ENCODE data around the gene MFSD12.

DNA sequence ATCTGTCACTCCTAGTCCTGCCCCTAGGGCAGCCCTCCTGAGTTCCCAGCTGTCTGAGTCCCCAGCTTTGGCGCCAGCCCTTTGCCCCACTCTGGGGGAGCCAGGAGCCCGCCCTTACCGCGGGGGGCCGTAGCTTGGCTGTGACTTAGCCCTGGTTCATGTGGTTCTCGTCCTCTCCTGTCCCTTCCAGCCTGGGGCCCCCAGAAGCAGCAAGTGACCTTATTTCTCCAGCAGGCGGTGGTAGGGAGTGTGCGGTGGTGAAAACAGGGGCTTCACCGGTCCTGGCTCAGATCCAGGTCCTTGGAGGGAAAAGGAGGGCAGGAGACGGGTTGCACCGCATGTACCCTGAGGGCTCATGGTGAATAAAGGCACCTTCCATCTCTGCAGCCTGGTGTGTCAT is 35.8 kb upstream of the MFSD12 start:
- TF ChIP-seq, protein P1, sequence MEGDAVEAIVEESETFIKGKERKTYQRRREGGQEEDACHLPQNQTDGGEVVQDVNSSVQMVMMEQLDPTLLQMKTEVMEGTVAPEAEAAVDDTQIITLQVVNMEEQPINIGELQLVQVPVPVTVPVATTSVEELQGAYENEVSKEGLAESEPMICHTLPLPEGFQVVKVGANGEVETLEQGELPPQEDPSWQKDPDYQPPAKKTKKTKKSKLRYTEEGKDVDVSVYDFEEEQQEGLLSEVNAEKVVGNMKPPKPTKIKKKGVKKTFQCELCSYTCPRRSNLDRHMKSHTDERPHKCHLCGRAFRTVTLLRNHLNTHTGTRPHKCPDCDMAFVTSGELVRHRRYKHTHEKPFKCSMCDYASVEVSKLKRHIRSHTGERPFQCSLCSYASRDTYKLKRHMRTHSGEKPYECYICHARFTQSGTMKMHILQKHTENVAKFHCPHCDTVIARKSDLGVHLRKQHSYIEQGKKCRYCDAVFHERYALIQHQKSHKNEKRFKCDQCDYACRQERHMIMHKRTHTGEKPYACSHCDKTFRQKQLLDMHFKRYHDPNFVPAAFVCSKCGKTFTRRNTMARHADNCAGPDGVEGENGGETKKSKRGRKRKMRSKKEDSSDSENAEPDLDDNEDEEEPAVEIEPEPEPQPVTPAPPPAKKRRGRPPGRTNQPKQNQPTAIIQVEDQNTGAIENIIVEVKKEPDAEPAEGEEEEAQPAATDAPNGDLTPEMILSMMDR (conservative IDR thresholded peaks at IDR 0.05; ENCODE audit: low read length) = no peak
- TF ChIP-seq EZH2phosphoT487 (IDR thresholded peaks at IDR 0.05; ENCODE audit: borderline replicate concordance, low read depth, low read length) = no peak
